GM18951 (cell line): ENCODE data around the gene BABAM1.
A peak's percentile ranks its signal among the peaks of the same experiment; 100 is the strongest.
"Not testable (repeated sequence)": the region's sequence is repeated elsewhere in the genome, so short reads cannot be mapped to it uniquely, and the experiment has no call there.

Experiments used
- POLR2A ChIP-seq: IDR thresholded peaks from 4 replicates; pipeline ENCODE4 v1.6.1; 2011; ENCODE audit warnings: mild to moderate bottlenecking; ENCODE audit not compliant: insufficient read length, insufficient read depth; ENCODE audit errors: extremely low read depth
- in situ Hi-C: fragments of 300-500 bp; cut with MboI; formaldehyde crosslinking; loops from one replicate; pipeline ENCODE4 v1.12.0; 2022; ENCODE audit warnings: low sequenced_read_pairs, mixed read lengths, inconsistent platforms; ENCODE audit not compliant: unreplicated experiment

The BABAM1 gene

GRCh38 chr19:17292301-17293074 is 25.2 kb downstream of the BABAM1 start:
- TF ChIP-seq POLR2A = peak; percentile 69
- in situ Hi-C loops = no loop called here

GRCh38 chr19:17293605-17294004 is 26.4 kb downstream of the BABAM1 start:
- no peak for TF ChIP-seq POLR2A
- in situ Hi-C loops = no loop called here

GRCh38 chr19:17294051-17294891 is 27.0 kb downstream of the BABAM1 start:
- in situ Hi-C loops = no loop called here
- no peak for TF ChIP-seq POLR2A

GRCh38 chr19:17295551-17295950 is 28.3 kb downstream of the BABAM1 start:
- in situ Hi-C loops = not testable (repeated sequence)

- no peak for TF ChIP-seq POLR2A
- in situ Hi-C loops = no loop called here
These were observed 29.0 kb downstream of the BABAM1 start for GRCh38 chr19:17296273-17296672.

- TF ChIP-seq POLR2A = no peak
- in situ Hi-C loops = no loop called here
These were observed 29.7 kb downstream of the BABAM1 start for GRCh38 chr19:17296976-17297375.

- in situ Hi-C loops = no loop called here
- no peak for TF ChIP-seq POLR2A
These were observed 33.9 kb downstream of the BABAM1 start for GRCh38 chr19:17300992-17301619.

- in situ Hi-C loops = no loop called here
- no peak for TF ChIP-seq POLR2A
These were observed 35.3 kb downstream of the BABAM1 start for GRCh38 chr19:17302391-17303166.

GRCh38 chr19:17303167-17303939 is 36.1 kb downstream of the BABAM1 start, which contains the start of gene ABHD8:
Gene ABHD8 (minus strand): TSS chr19:17303425. CDS start chr19:17301616, 1,809 bp downstream.
- in situ Hi-C loops = no loop called here
- TF ChIP-seq POLR2A = peak; percentile 61

GRCh38 chr19:17303940-17304267 is 36.7 kb downstream of the BABAM1 start:
- in situ Hi-C loops = no loop called here
- TF ChIP-seq POLR2A = no peak

- TF ChIP-seq POLR2A = no peak
- in situ Hi-C loops = no loop called here
These were observed 37.4 kb downstream of the BABAM1 start for GRCh38 chr19:17304386-17305215.

- TF ChIP-seq POLR2A = no peak
- in situ Hi-C loops = no loop called here
These were observed 37.9 kb downstream of the BABAM1 start for GRCh38 chr19:17305216-17305516.
